Medulla oblongata (tissue), 1 donor: ENCODE results near the gene SERINC5.
"Not testable (repeated sequence)": the region's sequence is repeated elsewhere in the genome, so short reads cannot be mapped to it uniquely, and the experiment has no call there.

Experiments used
- DNase-seq: peaks from one replicate; pipeline ENCODE4 v3.0.0-alpha.2; 2015; ENCODE audit errors: extremely low spot score

The SERINC5 gene

DNA sequence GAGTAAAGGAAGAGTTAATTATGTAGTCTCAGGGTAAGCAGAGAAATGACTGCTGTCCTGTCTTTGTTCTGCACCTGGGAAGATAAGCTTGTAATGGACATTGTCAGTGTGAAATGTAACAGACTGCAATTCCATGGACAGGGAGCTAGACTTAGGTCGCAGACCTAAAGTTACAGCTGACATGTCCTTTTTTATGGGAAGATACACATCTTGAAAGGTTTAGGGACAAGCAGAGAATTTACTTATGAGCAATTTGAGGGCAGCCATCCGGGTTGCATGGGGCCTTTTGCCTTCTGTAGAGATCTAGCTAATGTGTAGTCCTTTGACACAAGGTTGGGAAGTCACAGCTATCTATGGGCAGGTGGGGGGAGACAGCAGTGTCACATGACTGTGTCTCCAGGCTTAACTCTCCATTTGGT is 85.7 kb downstream of the SERINC5 start:
- DNase-seq: no peak

DNA sequence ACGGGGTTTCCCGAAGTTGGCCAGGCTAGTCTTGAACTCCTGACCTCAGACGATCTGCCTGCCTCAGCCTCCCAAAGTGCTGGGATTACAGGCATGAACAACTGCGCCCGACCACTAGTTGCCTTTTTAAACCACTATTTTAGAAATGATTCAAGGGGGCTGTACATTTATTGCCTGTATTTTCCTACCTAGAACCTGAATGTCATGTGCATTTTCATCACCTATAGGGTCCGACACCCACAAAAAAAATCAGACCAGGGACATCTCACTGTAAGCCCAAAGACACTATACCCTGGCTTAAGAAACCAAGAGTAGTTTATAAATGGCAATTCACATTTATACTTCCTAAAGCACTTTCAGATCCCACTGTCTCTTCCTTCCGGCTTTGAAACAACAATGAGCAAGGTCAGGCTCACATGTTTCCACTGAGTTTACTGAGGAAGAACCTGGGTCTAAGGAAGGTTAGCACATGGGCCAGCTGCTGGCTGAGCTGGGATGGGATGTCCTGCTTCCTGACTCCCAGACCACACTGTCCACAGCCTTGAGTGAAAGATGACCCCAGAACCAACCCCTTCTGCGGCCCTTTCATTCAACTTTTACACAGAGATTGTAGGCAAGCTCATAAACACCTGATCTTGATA is 87.3 kb downstream of the SERINC5 start:
- DNase-seq: no peak

DNA sequence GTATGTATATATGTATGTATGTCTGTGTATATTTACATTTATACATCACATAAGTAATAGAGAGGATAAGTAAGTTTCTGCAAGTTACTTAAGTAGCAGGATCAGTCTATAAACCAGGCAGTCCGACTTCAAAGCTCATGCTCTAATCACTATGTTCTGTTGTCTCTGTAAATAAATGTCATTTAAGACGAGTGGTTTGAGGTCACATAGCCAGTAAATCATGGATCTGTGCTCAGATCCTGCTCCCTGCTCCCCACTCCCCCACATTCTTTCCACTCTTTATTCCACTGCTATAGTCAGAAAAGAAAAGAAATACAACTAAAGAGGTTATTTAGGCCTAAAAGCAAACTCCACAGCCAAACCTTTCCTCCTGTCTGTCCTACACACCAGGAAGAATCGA is 90.4 kb downstream of the SERINC5 start:
- DNase-seq: no peak

DNA sequence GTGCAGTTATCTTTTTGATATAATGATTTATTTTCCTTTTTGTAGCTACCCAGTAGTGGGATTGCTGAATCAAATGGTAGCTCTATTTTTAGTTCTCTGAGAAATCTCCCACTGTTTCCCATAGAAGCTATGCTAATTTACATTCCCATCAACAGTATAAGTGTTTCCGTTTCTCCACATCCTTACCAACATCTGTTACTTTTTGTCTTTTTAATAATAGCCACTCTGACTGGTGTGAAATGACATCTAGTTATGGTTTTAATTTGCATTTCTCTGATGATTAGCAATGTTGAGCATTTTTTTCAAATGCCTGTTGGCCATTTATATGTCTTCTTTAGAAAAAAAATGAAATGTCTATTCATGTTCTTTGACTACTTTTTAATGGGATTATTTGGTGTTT is 94.7 kb downstream of the SERINC5 start:
- no peak for DNase-seq

DNA sequence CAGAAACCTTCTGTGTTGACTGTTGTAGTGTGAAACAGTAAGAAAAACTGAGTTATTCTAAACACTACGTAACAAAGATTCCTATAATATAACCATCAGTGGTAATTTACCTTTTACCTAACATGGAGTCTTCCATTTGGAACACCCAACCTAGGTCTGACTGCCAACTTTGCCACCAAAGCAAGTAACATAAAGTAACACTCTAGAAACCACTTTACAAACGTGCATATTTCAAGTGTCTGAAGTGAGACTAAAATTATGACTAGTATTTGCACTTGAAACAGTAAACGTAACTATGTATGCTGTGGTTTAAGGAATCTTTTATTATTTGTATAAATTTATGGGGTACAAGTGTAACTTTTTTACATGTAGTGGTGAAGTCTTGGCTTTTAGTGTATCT is 95.6 kb downstream of the SERINC5 start:
- no peak for DNase-seq

DNA sequence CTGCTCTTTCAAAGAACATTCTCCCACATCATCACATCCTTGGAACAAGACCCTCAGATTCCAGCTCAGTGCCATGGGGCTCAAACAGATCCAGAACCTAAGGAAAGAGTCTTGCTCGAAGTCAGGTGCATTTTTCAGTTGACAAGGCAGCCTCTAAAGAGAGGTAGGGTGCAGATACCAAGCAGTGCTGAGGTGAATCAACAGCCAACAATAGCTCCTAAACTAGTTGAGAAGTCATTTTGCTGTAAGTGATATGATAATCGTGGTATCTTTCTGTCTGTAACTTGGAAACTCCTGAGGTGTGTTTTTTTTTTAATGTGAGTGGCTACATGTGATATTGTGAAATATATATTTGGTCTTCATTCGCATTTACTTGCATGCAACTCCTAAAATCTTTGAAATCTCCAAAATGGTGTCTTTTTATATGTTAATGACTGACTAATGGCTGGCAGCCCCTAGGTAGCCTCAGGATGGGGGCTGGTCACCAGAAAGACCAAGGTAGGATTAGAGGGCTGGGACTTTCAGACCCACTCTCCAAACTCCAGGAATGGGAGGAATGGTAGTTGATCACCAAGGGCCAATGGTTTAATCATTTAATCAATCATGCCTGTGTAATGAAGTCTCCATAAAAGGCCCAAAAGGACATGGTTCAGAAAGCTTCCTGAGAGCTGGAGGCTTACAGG is 96.6 kb downstream of the SERINC5 start:
- no peak for DNase-seq

DNA sequence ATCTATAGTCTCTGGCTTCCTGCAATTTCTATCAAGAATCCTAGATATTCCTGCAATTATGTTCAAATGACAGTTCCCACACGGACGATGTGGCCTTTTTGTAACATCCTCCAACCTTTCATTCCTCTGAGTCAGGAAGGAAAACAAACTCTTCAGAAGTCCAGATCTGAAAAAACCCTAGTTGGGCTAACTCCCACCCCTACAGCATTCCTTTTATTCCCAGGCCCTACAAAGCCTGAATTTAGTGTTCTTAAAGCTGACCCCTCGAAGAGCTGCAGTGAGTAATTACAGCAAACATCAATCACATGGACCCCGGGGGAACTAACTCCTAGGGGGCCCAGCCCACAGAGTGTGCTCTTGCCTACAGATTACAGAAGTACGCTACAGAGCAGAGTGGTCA is 99.7 kb downstream of the SERINC5 start:
- no peak for DNase-seq

DNA sequence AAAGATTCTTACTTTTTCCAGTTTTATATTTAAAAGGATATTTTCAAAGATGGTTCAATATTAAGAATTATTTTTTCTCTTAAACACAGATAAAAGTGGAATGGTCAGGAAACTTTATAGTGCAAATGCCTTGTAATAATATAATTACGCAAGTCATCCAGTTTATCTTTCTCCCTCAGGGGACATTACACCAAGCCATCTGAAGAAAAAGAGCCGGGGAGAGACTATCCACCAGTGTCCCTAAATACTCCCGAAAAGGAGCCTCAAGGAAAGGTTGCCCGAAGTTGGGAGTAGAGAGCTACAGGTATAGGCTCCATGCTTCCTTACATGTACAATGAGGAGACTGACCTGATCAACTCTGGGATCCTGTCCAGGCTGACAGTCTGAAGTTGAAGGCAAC is 101.1 kb downstream of the SERINC5 start:
- no peak for DNase-seq

DNA sequence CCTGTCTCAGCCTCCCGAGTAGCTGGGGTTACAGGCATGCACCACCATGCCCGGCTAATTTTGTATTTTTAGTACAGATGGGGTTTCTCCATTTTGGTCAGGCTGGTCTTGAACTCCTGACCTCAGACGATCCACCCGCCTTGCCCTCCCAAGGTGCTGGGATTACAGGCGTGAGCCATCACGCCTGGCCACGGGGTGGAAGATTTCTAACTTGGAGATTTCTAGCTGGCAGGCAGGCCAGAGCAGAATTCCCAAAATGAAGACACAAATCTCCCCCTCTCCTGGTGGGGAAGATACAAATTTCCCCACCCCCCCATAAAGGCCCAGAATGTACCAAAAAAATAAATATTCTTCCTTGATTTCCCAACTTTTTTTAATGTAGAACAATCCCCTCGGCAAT is 101.6 kb downstream of the SERINC5 start:
- not testable (repeated sequence) for DNase-seq

DNA sequence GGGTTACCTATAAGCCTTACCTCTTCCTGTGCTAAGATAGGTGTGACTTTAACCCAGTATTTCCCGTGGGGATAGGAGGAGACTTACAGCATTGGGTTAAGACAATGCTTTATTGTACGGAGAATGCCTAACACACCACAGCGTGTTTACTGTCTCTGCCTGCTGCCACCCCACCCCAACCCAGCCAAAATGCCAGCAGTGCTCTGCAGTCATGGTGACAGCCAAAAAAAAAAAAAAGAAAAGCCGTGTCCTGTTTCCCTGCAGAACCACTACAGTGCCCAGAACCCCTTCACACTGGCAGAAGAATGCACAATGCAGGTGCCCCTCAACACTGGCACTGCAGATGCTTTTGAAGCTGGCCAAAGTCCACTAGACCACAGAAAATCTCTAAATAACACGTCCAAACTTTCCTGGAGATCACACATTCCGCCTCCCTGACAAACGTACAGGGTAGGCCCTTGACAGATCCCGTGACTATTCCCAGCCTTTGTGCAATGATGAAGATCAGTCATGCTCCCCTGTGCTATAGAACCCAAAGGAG is 102.2 kb downstream of the SERINC5 start:
- DNase-seq: peak; percentile 49

DNA sequence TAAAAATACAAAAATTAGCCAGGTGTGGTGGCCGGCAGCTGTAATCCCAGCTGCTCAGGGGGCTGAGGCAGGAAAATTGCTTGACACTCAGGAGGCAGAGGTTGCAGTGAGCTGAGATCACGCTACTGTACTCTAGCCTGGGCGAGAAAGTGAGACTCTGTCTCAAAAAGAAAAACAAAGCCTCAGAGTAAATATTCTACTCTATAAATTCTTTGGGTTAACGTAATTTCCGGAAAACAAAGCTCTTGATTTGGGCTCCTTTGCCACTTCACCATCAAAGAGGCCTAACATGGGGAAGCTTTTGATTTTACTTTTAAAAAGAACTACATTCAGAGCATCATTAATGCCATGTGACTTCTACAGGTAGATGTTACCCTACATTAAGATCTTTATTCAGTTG is 103.1 kb downstream of the SERINC5 start:
- no peak for DNase-seq

DNA sequence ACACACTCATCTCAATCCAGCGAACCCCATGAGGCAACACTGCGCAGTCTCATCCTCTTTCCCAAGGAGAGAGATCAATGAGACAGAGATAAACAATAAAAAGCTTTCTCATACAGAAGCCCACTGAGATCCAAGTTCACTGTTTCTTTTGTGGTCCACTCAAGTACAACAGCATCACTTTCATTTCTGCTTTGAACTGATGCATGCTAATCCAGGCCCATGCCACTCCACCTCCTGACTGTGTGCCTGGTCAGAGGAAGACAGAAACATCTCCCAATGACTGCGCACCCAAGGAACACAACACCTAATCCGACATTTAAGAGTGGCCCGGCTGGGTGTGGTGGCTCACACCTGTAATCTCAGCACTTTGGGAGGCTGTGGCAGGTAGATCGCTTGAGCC is 104.0 kb downstream of the SERINC5 start:
- no peak for DNase-seq

DNA sequence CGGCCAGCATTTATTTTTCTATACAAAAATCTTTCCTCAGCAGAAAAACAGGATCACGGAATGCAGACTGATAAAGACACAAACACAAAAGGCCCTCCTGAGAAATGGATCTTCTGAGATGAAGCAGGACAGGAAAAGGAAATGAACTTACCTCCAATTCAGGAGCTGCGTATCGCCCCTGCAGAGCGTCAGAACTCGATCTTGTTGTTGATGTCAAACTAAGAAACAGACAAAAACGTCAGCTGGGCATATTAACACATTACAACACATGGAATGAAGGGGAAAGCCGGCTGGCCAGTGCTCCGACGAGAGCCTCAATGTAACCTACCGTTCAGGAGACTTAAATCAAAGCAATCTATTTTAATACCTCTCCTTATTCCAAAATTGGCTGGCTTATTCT is 105.1 kb downstream of the SERINC5 start:
- no peak for DNase-seq

DNA sequence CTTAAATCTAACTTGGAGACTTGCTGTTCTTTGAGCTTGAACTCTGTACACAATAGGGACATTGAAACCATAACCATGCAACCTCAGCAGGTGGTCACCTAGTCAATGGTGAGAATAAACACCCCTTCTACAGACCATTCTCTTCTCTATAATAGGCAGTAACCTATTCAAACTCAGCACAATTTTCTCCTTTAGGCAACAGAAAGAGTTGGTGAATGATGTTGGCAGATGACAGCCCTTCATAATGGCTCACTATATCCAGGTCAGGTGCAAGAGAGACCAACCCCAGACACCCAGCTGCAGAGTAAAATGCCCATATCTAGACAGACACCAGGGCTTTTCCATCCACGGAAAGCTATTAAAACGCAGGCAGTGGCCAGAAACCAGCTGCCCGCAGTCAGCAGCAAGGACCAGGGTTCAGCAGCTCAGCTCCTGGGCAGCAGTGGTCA is 106.7 kb downstream of the SERINC5 start:
- peak; percentile 77 for DNase-seq

DNA sequence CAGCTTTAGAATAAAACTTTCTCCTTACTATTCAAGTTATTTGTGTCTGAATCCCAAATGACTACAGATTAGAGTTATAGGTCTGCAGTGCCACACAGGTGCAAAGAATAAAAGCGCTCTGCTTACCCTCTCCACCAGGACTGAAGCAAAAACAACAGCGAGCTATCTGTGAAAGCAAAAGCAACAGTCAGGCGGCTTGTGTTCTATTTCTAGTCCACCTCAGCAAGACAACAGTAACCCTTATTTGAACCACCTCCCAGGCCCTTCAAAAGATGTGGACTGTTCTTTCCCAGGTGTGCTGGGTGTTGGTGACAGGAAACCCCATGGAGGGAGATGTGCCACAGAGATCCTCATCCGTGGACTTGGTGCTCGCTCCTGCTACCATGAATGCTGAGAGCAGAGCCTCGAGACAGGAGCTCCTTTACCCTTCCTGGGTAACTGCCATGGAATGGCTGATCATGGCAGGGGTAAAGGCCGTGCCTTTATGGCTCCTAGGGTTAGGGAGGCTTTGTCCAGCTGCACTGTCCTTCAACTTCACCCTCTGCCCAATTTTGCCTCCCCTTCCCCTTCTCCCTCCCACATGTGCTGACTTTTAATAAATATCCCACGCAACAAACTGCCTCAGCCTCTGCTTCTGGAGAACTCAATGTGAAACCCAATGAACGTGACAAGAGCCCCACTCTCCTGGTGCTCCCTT is 108.6 kb downstream of the SERINC5 start:
- no peak for DNase-seq

DNA sequence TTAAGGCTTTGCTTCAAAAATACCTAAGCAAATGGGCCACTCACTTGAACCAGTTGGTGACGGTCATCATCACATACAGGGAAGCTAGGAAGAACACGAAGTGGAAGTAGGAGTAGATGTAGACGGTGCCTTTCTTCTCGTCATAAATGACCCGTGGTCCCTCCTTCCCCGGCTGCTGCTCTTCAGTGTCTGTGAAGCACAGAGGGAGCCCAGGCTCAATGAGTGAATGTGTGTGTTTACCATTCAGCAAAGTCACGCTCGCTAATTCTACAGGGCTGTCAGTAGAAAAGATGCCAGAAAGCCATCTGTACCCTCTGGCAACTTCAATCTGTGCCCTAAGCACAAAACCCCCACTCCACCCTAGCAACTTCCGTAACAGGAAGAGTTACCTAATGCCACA is 109.8 kb downstream of the SERINC5 start:
- DNase-seq: peak; percentile 36

DNA sequence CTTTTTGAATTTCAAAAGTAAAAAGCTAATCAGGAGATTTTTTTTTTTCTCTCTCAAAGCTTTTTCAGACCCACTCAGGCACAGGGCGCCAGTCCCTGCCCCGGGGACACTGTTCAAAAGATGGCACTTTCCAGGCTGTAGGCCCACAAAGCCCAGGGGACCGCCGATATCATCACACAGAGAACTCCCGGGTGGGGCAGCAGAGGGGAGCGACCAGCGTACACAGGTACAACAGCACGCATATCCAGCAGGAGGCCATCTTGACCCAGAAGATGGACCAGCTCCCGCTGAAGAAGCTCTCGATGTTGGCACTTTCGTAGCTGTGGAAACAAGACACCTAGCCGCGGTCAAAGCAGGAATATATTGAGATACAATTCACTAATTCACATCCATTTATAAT is 112.4 kb downstream of the SERINC5 start:
- DNase-seq: no peak

DNA sequence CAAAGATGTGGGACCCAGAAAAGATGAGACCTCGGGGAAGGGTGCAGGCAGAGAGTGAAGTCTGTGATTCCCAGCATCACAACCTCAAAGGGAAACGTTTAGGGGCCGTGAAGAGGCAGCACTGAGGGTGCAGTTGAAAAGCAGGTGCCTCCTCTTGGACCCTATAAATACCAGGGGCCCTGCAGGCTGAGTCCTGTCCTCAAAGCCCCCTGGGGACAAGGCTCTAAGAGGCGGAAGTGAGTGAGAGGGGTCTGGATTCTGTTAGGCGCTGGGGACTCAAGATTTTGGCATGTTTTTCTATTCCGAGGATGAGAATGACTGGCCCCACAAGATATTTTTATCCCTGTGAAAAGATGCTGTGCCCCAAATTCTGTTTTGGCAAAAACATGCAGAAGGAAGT is 112.9 kb downstream of the SERINC5 start:
- DNase-seq: no peak

DNA sequence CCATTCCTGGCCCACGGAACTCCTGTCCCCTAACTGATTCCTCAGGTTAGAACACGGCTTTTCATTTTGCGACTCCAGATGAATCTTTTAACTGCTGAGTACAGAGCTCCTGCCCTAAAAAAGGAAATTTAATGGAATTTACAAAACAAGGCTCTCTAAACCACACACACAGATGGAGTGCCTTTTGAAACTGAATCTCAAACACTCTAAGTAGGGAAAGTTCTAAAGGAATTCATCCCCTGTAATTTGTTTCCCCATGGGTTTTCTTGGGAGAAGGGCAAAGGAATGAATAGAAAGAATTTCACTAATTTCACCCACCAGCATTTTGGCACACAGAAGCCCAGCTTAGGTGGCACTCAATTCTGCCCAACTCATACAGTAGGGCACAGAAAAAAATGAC is 114.2 kb downstream of the SERINC5 start:
- DNase-seq: no peak

DNA sequence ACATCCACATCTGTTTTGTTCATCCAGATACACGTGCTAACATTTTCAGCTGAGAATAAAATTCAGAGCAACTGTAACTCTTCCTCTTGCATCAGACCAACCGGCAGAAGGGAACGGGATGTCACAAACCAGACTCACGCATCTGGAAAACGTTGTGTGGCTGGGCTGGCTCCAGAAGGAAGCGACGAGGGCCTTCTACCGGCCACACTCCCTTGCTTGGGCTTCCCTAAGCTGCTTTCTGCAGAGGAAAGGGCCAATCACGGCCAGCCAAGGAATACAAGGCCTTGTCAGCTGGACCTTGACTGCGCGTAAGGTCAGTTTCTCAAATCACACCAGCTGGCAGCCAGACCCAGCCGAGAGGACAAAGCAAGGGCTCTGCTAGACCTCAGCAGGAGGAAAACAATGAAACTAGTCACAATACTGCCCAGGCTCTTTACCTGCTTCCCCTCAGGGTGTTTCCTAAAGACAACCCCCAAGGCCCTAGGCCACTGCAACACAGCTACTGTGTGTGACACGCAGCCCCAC is 114.6 kb downstream of the SERINC5 start:
- DNase-seq: peak; percentile 79

DNA sequence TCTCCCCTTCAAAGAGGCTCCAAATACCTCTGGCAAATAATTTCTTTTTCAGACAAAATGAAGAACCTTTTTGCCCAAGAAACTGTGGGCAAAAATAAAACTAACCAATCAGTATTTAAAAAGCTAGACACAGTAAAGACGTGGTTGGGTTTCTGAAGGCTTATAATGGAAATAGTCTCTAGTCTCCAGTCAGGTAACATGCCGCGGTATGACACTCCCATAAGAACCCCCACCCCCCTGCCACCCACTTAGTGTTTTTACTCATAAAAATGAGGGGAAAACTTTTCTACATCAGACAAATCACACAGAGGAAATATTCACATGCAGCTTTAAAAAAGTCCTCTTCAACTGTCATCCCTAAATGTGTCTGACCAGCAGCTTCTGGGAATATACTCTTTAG is 115.4 kb downstream of the SERINC5 start:
- DNase-seq: no peak

DNA sequence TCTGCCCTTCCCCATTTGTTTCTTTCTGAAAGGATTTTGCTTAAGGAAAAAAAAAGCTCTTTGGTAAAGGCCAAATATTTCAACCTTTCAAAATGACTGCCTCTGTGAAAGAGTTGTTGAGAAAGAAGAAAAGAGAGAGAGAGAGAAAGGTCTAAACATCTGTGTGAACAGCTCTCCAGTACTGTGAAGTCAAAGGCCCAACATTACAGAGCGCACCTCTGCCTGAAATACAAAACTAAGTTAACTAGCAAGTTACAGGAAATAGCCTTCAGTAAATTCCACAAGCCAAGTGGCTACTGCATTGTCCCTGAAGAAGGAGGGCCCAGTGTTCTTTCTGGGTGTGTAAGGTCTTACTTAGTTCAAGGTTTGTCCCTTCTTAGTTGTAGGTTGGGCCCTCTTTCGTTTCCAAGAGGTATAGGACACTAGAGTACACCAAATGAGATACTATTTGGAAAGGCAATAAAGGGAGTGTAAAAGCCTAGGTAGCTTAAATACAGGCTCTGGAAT is 116.3 kb downstream of the SERINC5 start:
- no peak for DNase-seq
